ENCODE measurements around the gene SURF1. TPM values are rescaled to one million over a fixed set of nuclear protein-coding genes. Genes with fewer than 3 reads are reported as not detected.

The SURF1 gene
- total RNA-seq, 1 donor from 2014 or later, result 31.3 TPM

GRCh38 chr9:133389562-133389961, 33.3 kb upstream of the SURF1 start:
- peaks cover 1% of the 10 kb centered on the region for H3K27me3 Mint-ChIP-seq (ENCODE audit: low read depth)
- no peaks in the 10 kb centered on the region for H3K9me3 Mint-ChIP-seq (ENCODE audit: low read depth)
- no peak for DNase-seq (ENCODE audit: low spot score)
- TF ChIP-seq, protein P1, sequence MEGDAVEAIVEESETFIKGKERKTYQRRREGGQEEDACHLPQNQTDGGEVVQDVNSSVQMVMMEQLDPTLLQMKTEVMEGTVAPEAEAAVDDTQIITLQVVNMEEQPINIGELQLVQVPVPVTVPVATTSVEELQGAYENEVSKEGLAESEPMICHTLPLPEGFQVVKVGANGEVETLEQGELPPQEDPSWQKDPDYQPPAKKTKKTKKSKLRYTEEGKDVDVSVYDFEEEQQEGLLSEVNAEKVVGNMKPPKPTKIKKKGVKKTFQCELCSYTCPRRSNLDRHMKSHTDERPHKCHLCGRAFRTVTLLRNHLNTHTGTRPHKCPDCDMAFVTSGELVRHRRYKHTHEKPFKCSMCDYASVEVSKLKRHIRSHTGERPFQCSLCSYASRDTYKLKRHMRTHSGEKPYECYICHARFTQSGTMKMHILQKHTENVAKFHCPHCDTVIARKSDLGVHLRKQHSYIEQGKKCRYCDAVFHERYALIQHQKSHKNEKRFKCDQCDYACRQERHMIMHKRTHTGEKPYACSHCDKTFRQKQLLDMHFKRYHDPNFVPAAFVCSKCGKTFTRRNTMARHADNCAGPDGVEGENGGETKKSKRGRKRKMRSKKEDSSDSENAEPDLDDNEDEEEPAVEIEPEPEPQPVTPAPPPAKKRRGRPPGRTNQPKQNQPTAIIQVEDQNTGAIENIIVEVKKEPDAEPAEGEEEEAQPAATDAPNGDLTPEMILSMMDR (IDR thresholded peaks at IDR 0.05), result no peak
- no peak overlapping the region for H3K27ac Mint-ChIP-seq (ENCODE audit: unreplicated experiment)
- no peaks in the 10 kb centered on the region for H3K4me1 Mint-ChIP-seq (ENCODE audit: low read depth)
- H3K36me3 Mint-ChIP-seq (ENCODE audit: low read depth), result no peaks in the 10 kb centered on the region
- H3K4me3 Mint-ChIP-seq (ENCODE audit: unreplicated experiment), result no peak overlapping the region

DNA sequence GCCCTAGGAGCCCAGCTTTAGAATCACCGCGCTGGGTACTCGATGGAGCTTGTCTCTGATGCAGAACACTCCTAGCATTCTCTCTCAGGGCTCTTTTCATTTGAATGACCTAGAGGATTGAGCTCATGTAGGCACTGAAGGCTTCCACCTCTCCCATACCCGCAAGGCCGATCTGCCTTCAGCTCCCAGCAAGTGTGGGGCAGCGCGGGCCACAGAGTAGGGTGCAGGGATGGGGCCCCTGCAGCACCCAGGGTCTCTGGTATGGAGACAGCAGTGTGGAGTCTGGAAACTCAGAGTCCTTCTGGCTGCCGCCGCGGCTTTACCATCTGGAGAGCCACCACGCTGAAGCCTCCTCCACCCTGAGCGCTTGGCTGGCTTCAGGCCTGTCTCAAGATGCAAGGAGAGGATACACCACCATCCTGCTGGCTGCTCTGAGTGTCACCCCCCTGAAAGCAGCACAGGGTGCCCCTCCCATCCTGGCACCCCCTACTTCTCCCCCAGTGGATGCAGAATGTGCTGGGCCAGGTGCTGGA, 32.8 kb upstream of the SURF1 start:
- Mint-ChIP-seq H3K9me3 (ENCODE audit: low read depth) (no peaks in the 10 kb centered on the region), H3K27ac (ENCODE audit: unreplicated experiment) (no peak overlapping the region), H3K4me3 (ENCODE audit: unreplicated experiment) (no peak overlapping the region), H3K27me3 (ENCODE audit: low read depth) (peaks cover 1% of the 10 kb centered on the region), H3K36me3 (ENCODE audit: low read depth) (no peaks in the 10 kb centered on the region), H3K4me1 (ENCODE audit: low read depth) (no peaks in the 10 kb centered on the region)
- TF ChIP-seq, protein P1 (IDR thresholded peaks at IDR 0.05), result no peak
- no peak for DNase-seq (ENCODE audit: low spot score)

DNA sequence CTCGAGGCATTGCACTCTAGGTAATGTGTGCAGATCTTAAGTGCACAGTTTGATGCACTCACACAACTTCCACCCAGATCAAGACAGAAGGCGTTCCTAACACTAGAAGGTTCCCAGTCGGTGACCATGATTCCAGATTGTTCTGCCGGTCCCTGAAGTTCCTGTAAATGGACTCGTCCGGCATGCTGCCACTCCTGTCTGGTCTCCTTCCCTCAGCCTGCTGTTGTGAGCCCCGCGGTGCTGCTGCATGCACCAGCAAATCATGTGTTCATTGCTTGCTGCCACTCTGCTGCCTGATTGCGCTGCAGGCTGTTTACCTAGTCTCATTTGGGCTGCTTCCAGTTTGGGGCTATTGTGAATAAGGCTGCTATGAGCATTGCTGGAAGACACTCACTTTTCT, 31.4 kb upstream of the SURF1 start:
- TF ChIP-seq, protein P1 (IDR thresholded peaks at IDR 0.05), result no peak
- no peaks in the 10 kb centered on the region for H3K9me3 Mint-ChIP-seq (ENCODE audit: low read depth)

GRCh38 chr9:133386338-133386737, 30.1 kb upstream of the SURF1 start:
- Mint-ChIP-seq H3K4me1 (ENCODE audit: low read depth) (no peaks in the 10 kb centered on the region), H3K36me3 (ENCODE audit: low read depth) (no peaks in the 10 kb centered on the region), H3K9me3 (ENCODE audit: low read depth) (no peaks in the 10 kb centered on the region), H3K27ac (ENCODE audit: unreplicated experiment) (no peak overlapping the region), H3K4me3 (ENCODE audit: unreplicated experiment) (no peak overlapping the region), H3K27me3 (ENCODE audit: low read depth) (peaks cover 1% of the 10 kb centered on the region)
- TF ChIP-seq, protein P1 (IDR thresholded peaks at IDR 0.05), result no peak
- DNase-seq (ENCODE audit: low spot score), result no peak

More for the DNA sequence above, 31.4 kb upstream of the SURF1 start:
- Mint-ChIP-seq H3K4me3 (ENCODE audit: unreplicated experiment) (no peak overlapping the region), H3K27me3 (ENCODE audit: low read depth) (peaks cover 1% of the 10 kb centered on the region), H3K4me1 (ENCODE audit: low read depth) (no peaks in the 10 kb centered on the region), H3K36me3 (ENCODE audit: low read depth) (no peaks in the 10 kb centered on the region), H3K27ac (ENCODE audit: unreplicated experiment) (no peak overlapping the region)
- DNase-seq (ENCODE audit: low spot score), result no peak

DNA sequence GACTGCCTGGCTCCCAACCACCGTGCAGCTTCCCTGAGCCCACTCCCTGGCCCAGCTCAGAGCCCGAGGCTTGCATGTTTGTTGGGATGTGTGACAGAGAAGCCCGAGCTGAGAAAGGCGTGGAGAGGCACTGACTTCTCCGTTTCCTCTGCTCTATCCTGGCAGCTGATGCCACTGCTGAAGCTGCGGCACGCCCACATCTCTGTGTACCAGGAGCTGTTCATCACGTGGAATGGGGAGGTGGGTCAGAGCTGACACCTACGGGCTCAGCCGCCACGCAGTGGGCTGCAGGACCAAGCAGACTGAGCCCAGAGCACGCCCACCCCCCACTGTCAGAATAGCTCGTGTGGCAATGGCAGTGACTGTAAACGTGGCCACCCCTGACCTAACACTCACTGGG, 29.2 kb upstream of the SURF1 start:
- Mint-ChIP-seq H3K9me3 (ENCODE audit: low read depth) (no peaks in the 10 kb centered on the region), H3K36me3 (ENCODE audit: low read depth) (no peaks in the 10 kb centered on the region), H3K27me3 (ENCODE audit: low read depth) (no peaks in the 10 kb centered on the region), H3K4me1 (ENCODE audit: low read depth) (no peaks in the 10 kb centered on the region), H3K27ac (ENCODE audit: unreplicated experiment) (no peak overlapping the region), H3K4me3 (ENCODE audit: unreplicated experiment) (no peak overlapping the region)
- no peak for DNase-seq (ENCODE audit: low spot score)
- TF ChIP-seq, protein P1 (IDR thresholded peaks at IDR 0.05), result no peak

All from chondrocyte (in vitro differentiated cells).